GM23248 (cell line): ENCODE results near the gene CTBP2. TPM values are rescaled to one million over a fixed set of nuclear protein-coding genes. Genes with fewer than 3 reads are reported as not detected.

Source experiments
- DNase-seq: peaks from one replicate; pipeline ENCODE4 v3.0.0-alpha.2; 2015
- H2AFZ ChIP-seq: fragments of 200-600 bp; sonication (generic); 2 replicates; pipeline ENCODE4 v1.6.1; 2016; ENCODE audit warnings: antibody characterized with exemption
- H3F3A ChIP-seq: fragments of 200-600 bp; sonication (generic); 2 replicates; pipeline ENCODE4 v1.6.1; 2016; ENCODE audit warnings: mild to moderate bottlenecking, antibody characterized with exemption, mixed run types; ENCODE audit not compliant: insufficient read depth
- H3K27ac ChIP-seq: fragments of 200-600 bp; sonication (generic); 2 replicates; pipeline ENCODE4 v1.5.1; 2016; ENCODE audit warnings: mild to moderate bottlenecking
- H3K27me3 ChIP-seq: fragments of 200-600 bp; sonication (generic); replicated peaks from 2 replicates; pipeline ENCODE4 v1.6.1; 2016; ENCODE audit warnings: mild to moderate bottlenecking; ENCODE audit not compliant: insufficient read depth
- H3K36me3 ChIP-seq: fragments of 200-600 bp; sonication (generic); 2 replicates; pipeline ENCODE4 v1.6.1; 2016; ENCODE audit warnings: low read depth, mild to moderate bottlenecking
- H3K4me1 ChIP-seq: fragments of 200-600 bp; sonication (generic); 2 replicates; pipeline ENCODE4 v1.6.1; 2016; ENCODE audit warnings: mild to moderate bottlenecking; ENCODE audit not compliant: insufficient read depth
- H3K4me2 ChIP-seq: fragments of 200-600 bp; sonication (generic); one replicate; pipeline ENCODE4 v1.6.1; 2016; ENCODE audit warnings: mild to moderate bottlenecking; ENCODE audit not compliant: unreplicated experiment
- H3K4me3 ChIP-seq: fragments of 200-600 bp; sonication (generic); 2 replicates; pipeline ENCODE4 v1.5.1; 2016; ENCODE audit warnings: mild to moderate bottlenecking
- H3K79me2 ChIP-seq: fragments of 200-600 bp; sonication (generic); 2 replicates; pipeline ENCODE4 v1.6.1; 2016; ENCODE audit warnings: mild to moderate bottlenecking; ENCODE audit not compliant: insufficient read depth
- H3K9ac ChIP-seq: fragments of 200-600 bp; sonication (generic); 2 replicates; pipeline ENCODE4 v1.6.1; 2016; ENCODE audit warnings: mild to moderate bottlenecking
- H3K9me2 ChIP-seq: fragments of 200-600 bp; sonication (generic); 2 replicates; pipeline ENCODE4 v1.6.1; 2016; ENCODE audit warnings: mixed run types, mild to moderate bottlenecking, moderate library complexity; ENCODE audit not compliant: insufficient read depth
- H3K9me3 ChIP-seq: fragments of 200-600 bp; sonication (generic); one replicate; pipeline ENCODE4 v1.6.1; 2017; ENCODE audit warnings: low read depth
- H4K20me1 ChIP-seq: fragments of 200-600 bp; sonication (generic); 2 replicates; pipeline ENCODE4 v1.6.0; 2016; ENCODE audit not compliant: insufficient read depth
- EZH2 ChIP-seq: fragments of 200-600 bp; sonication (generic); IDR thresholded peaks from 2 replicates; pipeline ENCODE4 v1.6.1; 2018; ENCODE audit warnings: antibody characterized with exemption, mild to moderate bottlenecking; ENCODE audit not compliant: insufficient read depth, poor library complexity, severe bottlenecking
- EZH2phosphoT487 ChIP-seq: fragments of 200-600 bp; sonication (generic); IDR thresholded peaks from 2 replicates; pipeline ENCODE4 v1.6.1; 2018; ENCODE audit warnings: antibody characterized with exemption, moderate library complexity, mild to moderate bottlenecking, low read depth; ENCODE audit not compliant: insufficient read depth
- WGBS, 2 experiments: methylation state at CpG; one replicate each; pipeline ENCODE4 v1.1.6; 2015 to 2017; ENCODE audit warnings: low lambda C conversion rate in 2 of 2, low coverage in 1 of 2; ENCODE audit errors: missing lambda C conversion rate in 2 of 2; 5-methylcytosine and 5-hydroxymethylcytosine counted together
- in situ Hi-C: fragments of 300-500 bp; cut with MboI; formaldehyde crosslinking; loops from 2 replicates; pipeline ENCODE4 v1.15.0; 2020
- polyA plus RNA-seq: library from polyadenylated mRNA; unstranded; fragments of >200 nt; fragmentation: Nextera tagmentation; extraction: Ambion mirVana; gene quantifications from 2 replicates; pipeline ENCODE4 v1.2.1, GENCODE V29; 2016
- total RNA-seq: library from RNA; depleted of rRNA; stranded (reverse); fragments of >200 nt; shearing (Covaris generic); gene quantifications from 2 replicates; pipeline ENCODE4 v1.2.3, GENCODE V29; 2014

The CTBP2 gene
- total and polyA plus RNA-seq, 2 experiments from 2014 or later = 52.0 to 65.5 TPM

GRCh38 chr10:125175807-125176206 is 15.4 kb upstream of the CTBP2 start:
- in situ Hi-C loops = no loop called here
- peaks cover 11% of the 10 kb centered on the region for H3K27me3 ChIP-seq
- TF ChIP-seq EZH2phosphoT487 = no peak
- TF ChIP-seq EZH2 = no peak
- 53 to 58% methylated on average over 8 of the region's 8 CpGs for WGBS, 2 experiments
- H3K79me2 ChIP-seq = no peaks in the 10 kb centered on the region
- no peak overlapping the region for H3K9ac ChIP-seq
- H3K4me1 ChIP-seq = no peaks in the 10 kb centered on the region
- H3K27ac ChIP-seq = no peak overlapping the region
- H3K36me3 ChIP-seq = no peaks in the 10 kb centered on the region
- DNase-seq = no peak
- no peaks in the 10 kb centered on the region for H3K9me3 ChIP-seq
- no peak overlapping the region for H3K4me3 ChIP-seq
- no peaks in the 10 kb centered on the region for H3F3A ChIP-seq
- H4K20me1 ChIP-seq = no peaks in the 10 kb centered on the region
- H2AFZ ChIP-seq = no peak overlapping the region
- no peaks in the 10 kb centered on the region for H3K9me2 ChIP-seq
- no peak overlapping the region for H3K4me2 ChIP-seq

- in situ Hi-C loops = no loop called here
- WGBS, 2 experiments = 45 to 58% methylated on average over 9 of the region's 9 CpGs
- DNase-seq = no peak
- no peaks in the 10 kb centered on the region for H3K9me2 ChIP-seq
- H3K4me1 ChIP-seq = no peaks in the 10 kb centered on the region
- no peaks in the 10 kb centered on the region for H3K79me2 ChIP-seq
- H3K36me3 ChIP-seq = no peaks in the 10 kb centered on the region
- TF ChIP-seq EZH2phosphoT487 = no peak
- TF ChIP-seq EZH2 = no peak
- no peaks in the 10 kb centered on the region for H3K9me3 ChIP-seq
- no peaks in the 10 kb centered on the region for H4K20me1 ChIP-seq
- no peaks in the 10 kb centered on the region for H3F3A ChIP-seq
- H3K27ac ChIP-seq = no peak overlapping the region
- H3K4me3 ChIP-seq = no peak overlapping the region
- no peak overlapping the region for H2AFZ ChIP-seq
- H3K4me2 ChIP-seq = no peak overlapping the region
- H3K27me3 ChIP-seq = peaks cover 11% of the 10 kb centered on the region
- H3K9ac ChIP-seq = no peak overlapping the region
These were observed 14.0 kb upstream of the CTBP2 start for GRCh38 chr10:125174360-125174759.

- Histone ChIP-seq H3K9me3 (no peaks in the 10 kb centered on the region), H2AFZ (no peak overlapping the region), H3F3A (no peaks in the 10 kb centered on the region), H3K4me2 (no peak overlapping the region), H3K27ac (no peak overlapping the region), H3K9ac (no peak overlapping the region), H3K27me3 (peaks cover 16% of the 10 kb centered on the region), H3K9me2 (no peaks in the 10 kb centered on the region), H3K79me2 (no peaks in the 10 kb centered on the region), H3K4me1 (no peaks in the 10 kb centered on the region), H3K36me3 (no peaks in the 10 kb centered on the region), H4K20me1 (no peaks in the 10 kb centered on the region), H3K4me3 (no peak overlapping the region)
- TF ChIP-seq EZH2phosphoT487 (no peak), EZH2 (no peak)
- 73 to 76% methylated on average over 9 of the region's 9 CpGs for WGBS, 2 experiments
- in situ Hi-C loops = no loop called here
- no peak for DNase-seq
These were observed 12.3 kb upstream of the CTBP2 start for GRCh38 chr10:125172694-125173093.

GRCh38 chr10:125171402-125172306 is 11.3 kb upstream of the CTBP2 start:
- no peaks in the 10 kb centered on the region for H3K9me2 ChIP-seq
- in situ Hi-C loops = no loop called here
- H3K27ac ChIP-seq = no peak overlapping the region
- no peaks in the 10 kb centered on the region for H3F3A ChIP-seq
- WGBS, 2 experiments = 59 to 60% methylated on average over 12 of the region's 12 CpGs
- H3K9me3 ChIP-seq = no peaks in the 10 kb centered on the region
- DNase-seq = peak; percentile 27
- H3K4me3 ChIP-seq = no peak overlapping the region
- no peak overlapping the region for H3K9ac ChIP-seq
- no peaks in the 10 kb centered on the region for H3K79me2 ChIP-seq
- H3K36me3 ChIP-seq = no peaks in the 10 kb centered on the region
- H4K20me1 ChIP-seq = no peaks in the 10 kb centered on the region
- TF ChIP-seq EZH2 (no peak), EZH2phosphoT487 (no peak)
- peaks cover 16% of the 10 kb centered on the region for H3K27me3 ChIP-seq
- no peaks in the 10 kb centered on the region for H3K4me1 ChIP-seq
- no peak overlapping the region for H2AFZ ChIP-seq
- H3K4me2 ChIP-seq = no peak overlapping the region
